Measurements from ENCODE around the gene MEAK7.

MEAK7 gene

GRCh38 chr16:84483882-84484565 lies 20.4 kb downstream of the MEAK7 start (continued):
- TF ChIP-seq POU6F1 (CRISPR knock-in tag; IDR thresholded peaks at IDR 0.05; ENCODE audit: borderline replicate concordance, low read depth): no peak

GRCh38 chr16:84482951-84483881 lies 21.2 kb downstream of the MEAK7 start:
- no peak for TF ChIP-seq ZFP30 (CRISPR knock-in tag; IDR thresholded peaks at IDR 0.05)
- no peak for TF ChIP-seq POU6F1 (CRISPR knock-in tag; IDR thresholded peaks at IDR 0.05; ENCODE audit: borderline replicate concordance, low read depth)
- TF ChIP-seq ZFP3 (CRISPR knock-in tag; IDR thresholded peaks at IDR 0.05): no peak
- TF ChIP-seq ZNF70 (CRISPR knock-in tag; IDR thresholded peaks at IDR 0.05): no peak
- no peak for TF ChIP-seq TOX (CRISPR knock-in tag; IDR thresholded peaks at IDR 0.05; ENCODE audit: borderline replicate concordance)
- TF ChIP-seq ARNTL (CRISPR knock-in tag; IDR thresholded peaks at IDR 0.05; ENCODE audit: borderline replicate concordance, low read depth): no peak
- no peak for TF ChIP-seq CSDC2 (CRISPR knock-in tag; IDR thresholded peaks at IDR 0.05)
- TF ChIP-seq ZC3H10 (CRISPR knock-in tag; IDR thresholded peaks at IDR 0.05): no peak
- TF ChIP-seq RARB (CRISPR knock-in tag; IDR thresholded peaks at IDR 0.05): no peak
- TF ChIP-seq ISL1 (CRISPR knock-in tag; IDR thresholded peaks at IDR 0.05): no peak
- TF ChIP-seq SNAI2 (CRISPR knock-in tag; IDR thresholded peaks at IDR 0.05): no peak
- no peak for TF ChIP-seq PATZ1 (CRISPR knock-in tag; IDR thresholded peaks at IDR 0.05; ENCODE audit: borderline replicate concordance)
- TF ChIP-seq TCF4 (CRISPR knock-in tag; IDR thresholded peaks at IDR 0.05; ENCODE audit: borderline replicate concordance): no peak
- TF ChIP-seq TSHZ2 (CRISPR knock-in tag; IDR thresholded peaks at IDR 0.05): no peak
- no peak for TF ChIP-seq BACH2 (CRISPR knock-in tag; IDR thresholded peaks at IDR 0.05; ENCODE audit: borderline replicate concordance)
- no peak for TF ChIP-seq ZNF565 (CRISPR knock-in tag; conservative IDR thresholded peaks at IDR 0.05; ENCODE audit: low read depth)
- TF ChIP-seq ESRRG (CRISPR knock-in tag; IDR thresholded peaks at IDR 0.05): no peak
- TF ChIP-seq ZNF8 (CRISPR knock-in tag; IDR thresholded peaks at IDR 0.05): no peak
- TF ChIP-seq GLIS3 (CRISPR knock-in tag; IDR thresholded peaks at IDR 0.05): no peak
- no peak for ATAC-seq

GRCh38 chr16:84482001-84482891 lies 22.2 kb downstream of the MEAK7 start:
- no peak for TF ChIP-seq ESRRG (CRISPR knock-in tag; IDR thresholded peaks at IDR 0.05)
- TF ChIP-seq RARB (CRISPR knock-in tag; IDR thresholded peaks at IDR 0.05): no peak
- TF ChIP-seq PATZ1 (CRISPR knock-in tag; IDR thresholded peaks at IDR 0.05; ENCODE audit: borderline replicate concordance): no peak
- TF ChIP-seq TSHZ2 (CRISPR knock-in tag; IDR thresholded peaks at IDR 0.05): no peak
- no peak for TF ChIP-seq SNAI2 (CRISPR knock-in tag; IDR thresholded peaks at IDR 0.05)
- no peak for TF ChIP-seq POU6F1 (CRISPR knock-in tag; IDR thresholded peaks at IDR 0.05; ENCODE audit: borderline replicate concordance, low read depth)
- no peak for ATAC-seq

Data from SK-N-SH treated with all-trans-retinoic acid at 6 μM for 48 hours (cell line).